ENCODE measurements around the gene FIGN. TPM values are rescaled to one million over a fixed set of nuclear protein-coding genes. Genes with fewer than 3 reads are reported as not detected.

Gene FIGN
- total RNA-seq, 1 donor from 2014 or later, result 4.3 TPM

DNA sequence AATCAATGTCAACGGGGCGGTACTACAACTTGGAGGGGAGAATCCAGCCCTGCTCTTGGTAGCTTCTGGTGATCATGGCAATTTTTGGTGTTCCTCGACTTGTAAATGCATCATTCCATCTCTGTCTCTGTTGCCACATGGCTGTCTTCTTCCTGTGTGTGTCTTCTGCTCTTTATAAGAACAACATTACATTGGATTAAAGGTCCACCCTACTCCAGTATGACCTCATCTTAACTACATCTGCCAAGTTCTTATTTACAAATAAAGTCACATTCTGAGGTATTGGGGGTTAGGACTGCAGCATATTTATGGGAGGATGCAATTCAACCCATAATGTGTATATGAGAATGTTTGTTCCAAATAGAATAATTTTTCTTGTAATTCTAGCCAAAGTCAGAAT is 28.8 kb upstream of the FIGN start:
- Histone ChIP-seq H3K27ac (no peak overlapping the region), H3K4me1 (peaks cover 0 to 4% of the 10 kb centered on the region in 2 donors), H3K36me3 (no peaks in the 10 kb centered on the region), H3K4me3 (no peak overlapping the region), H3K27me3 (no peaks in the 10 kb centered on the region), H3K9me3 (no peaks in the 10 kb centered on the region)
- no peak for DNase-seq (ENCODE audit: low spot score in 2 of 2)
- TF ChIP-seq, protein P1, sequence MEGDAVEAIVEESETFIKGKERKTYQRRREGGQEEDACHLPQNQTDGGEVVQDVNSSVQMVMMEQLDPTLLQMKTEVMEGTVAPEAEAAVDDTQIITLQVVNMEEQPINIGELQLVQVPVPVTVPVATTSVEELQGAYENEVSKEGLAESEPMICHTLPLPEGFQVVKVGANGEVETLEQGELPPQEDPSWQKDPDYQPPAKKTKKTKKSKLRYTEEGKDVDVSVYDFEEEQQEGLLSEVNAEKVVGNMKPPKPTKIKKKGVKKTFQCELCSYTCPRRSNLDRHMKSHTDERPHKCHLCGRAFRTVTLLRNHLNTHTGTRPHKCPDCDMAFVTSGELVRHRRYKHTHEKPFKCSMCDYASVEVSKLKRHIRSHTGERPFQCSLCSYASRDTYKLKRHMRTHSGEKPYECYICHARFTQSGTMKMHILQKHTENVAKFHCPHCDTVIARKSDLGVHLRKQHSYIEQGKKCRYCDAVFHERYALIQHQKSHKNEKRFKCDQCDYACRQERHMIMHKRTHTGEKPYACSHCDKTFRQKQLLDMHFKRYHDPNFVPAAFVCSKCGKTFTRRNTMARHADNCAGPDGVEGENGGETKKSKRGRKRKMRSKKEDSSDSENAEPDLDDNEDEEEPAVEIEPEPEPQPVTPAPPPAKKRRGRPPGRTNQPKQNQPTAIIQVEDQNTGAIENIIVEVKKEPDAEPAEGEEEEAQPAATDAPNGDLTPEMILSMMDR (IDR thresholded peaks at IDR 0.05), result no peak
- intact Hi-C loops (cut with DNase I), result no loop called here

DNA sequence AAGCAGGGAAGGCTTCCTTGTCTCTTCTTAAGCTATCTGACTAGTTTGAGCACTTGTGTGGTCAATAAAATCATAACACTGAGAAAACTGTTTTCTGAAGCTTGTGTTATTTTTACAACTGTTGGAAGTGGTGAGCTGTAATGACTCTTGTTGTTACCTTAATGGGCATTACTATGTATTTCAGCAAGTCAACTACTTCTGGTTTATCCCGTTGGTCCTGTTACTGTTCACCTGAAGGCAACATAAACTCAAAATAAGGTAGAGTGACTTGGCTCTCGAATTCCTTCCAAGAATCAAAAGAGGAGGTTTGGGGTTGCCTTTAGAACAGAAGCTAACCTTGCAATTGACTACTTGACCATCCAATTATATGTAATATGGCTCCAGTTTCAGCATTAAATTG is 23.2 kb upstream of the FIGN start:
- Histone ChIP-seq H3K4me3 (no peak overlapping the region), H3K4me1 (no peaks in the 10 kb centered on the region), H3K27me3 (no peaks in the 10 kb centered on the region), H3K27ac (no peak overlapping the region), H3K36me3 (no peaks in the 10 kb centered on the region), H3K9me3 (no peaks in the 10 kb centered on the region)
- DNase-seq (ENCODE audit: low spot score in 2 of 2), result no peak
- TF ChIP-seq, protein P1 (IDR thresholded peaks at IDR 0.05), result no peak
- intact Hi-C loops (cut with DNase I), result no loop called here

DNA sequence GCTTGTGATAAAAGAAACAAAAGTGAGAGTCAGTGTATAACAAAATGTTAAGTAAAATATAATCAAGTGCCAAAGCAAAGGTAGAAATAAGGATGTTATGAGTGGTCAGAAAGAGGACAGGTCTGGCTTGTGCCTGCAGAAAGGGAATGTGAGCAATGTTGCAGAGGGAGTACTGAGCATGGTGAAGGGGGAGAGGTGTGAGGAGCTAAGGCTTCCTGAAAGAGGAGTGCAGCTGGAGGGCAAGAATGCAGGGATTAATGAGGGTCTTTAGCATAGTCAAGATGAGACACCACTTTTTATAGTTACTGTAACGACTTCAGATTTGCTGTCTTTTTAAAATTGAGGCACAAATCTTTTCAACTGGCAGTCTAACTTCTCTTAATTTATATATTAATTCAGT is 22.0 kb upstream of the FIGN start:
- no peak overlapping the region for H3K4me3 ChIP-seq
- H3K27ac ChIP-seq, result no peak overlapping the region
- H3K4me1 ChIP-seq, result peaks cover 0 to 3% of the 10 kb centered on the region in 2 donors
- DNase-seq (ENCODE audit: low spot score in 2 of 2), result no peak
- H3K9me3 ChIP-seq, result no peaks in the 10 kb centered on the region
- intact Hi-C loops (cut with DNase I), result no loop called here
- TF ChIP-seq, protein P1 (IDR thresholded peaks at IDR 0.05), result no peak
- H3K36me3 ChIP-seq, result no peaks in the 10 kb centered on the region
- H3K27me3 ChIP-seq, result no peaks in the 10 kb centered on the region

DNA sequence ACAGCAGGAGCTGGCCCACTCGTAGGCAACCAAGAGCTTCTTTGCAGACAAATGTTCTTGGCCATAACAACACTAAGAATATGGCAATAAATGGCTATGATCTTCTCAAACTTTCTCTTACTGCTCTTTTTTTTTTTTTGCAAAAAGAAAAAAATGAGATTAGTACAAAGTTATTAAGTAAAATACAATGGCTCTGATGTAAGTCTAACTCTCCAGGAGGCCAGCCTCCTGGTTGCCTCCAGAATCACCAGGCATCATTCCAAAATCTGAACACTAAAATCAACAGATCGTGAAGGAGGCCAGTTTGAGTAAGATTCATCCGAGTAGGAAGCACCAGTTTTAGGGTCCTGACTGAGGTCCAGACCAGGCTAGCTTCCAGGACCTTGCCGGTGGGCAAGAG is 20.8 kb upstream of the FIGN start:
- Histone ChIP-seq H3K27ac (no peak overlapping the region), H3K36me3 (no peaks in the 10 kb centered on the region), H3K27me3 (no peaks in the 10 kb centered on the region), H3K9me3 (no peaks in the 10 kb centered on the region), H3K4me3 (no peak overlapping the region), H3K4me1 (peaks cover 0 to 3% of the 10 kb centered on the region in 2 donors)
- TF ChIP-seq, protein P1 (IDR thresholded peaks at IDR 0.05), result no peak
- DNase-seq (ENCODE audit: low spot score in 2 of 2), result no peak
- intact Hi-C loops (cut with DNase I), result no loop called here

DNA sequence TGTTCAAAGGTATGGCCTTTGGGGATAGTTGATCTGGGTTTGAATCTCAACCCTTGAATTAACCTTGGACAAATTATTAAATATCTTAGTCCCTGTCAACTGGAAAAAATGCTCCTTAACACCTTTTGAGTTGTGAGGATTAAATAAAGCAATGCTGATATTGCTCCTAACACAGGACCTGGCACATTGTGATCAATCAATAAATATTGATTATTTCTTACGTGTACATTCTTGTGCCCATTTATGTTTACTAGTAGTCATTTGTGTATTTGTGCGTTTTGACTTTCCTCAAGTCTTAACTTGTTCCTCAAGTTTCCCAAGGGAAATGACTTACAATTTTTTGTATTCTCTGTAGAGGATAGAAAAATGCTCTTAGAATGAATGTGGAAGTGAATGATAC is 19.6 kb upstream of the FIGN start:
- DNase-seq (ENCODE audit: low spot score in 2 of 2), result no peak

More for the DNA sequence above, 19.6 kb upstream of the FIGN start:
- Histone ChIP-seq H3K27me3 (no peaks in the 10 kb centered on the region), H3K27ac (no peak overlapping the region), H3K36me3 (no peaks in the 10 kb centered on the region), H3K9me3 (no peaks in the 10 kb centered on the region), H3K4me3 (no peak overlapping the region), H3K4me1 (peaks cover 0 to 3% of the 10 kb centered on the region in 2 donors)
- intact Hi-C loops (cut with DNase I), result no loop called here
- TF ChIP-seq, protein P1 (IDR thresholded peaks at IDR 0.05), result no peak
